Measurements from ENCODE around the gene PLIN4. TPM values are rescaled to one million over a fixed set of nuclear protein-coding genes. Genes with fewer than 3 reads are reported as not detected.

PLIN4 gene
- total and polyA plus RNA-seq, 9 of the 15 experiments (the other 6 are each of a cell fraction or from before 2014, with no cell fraction given), result 0.04 to 0.16 (median 0.07) TPM; not detected in 3

DNA sequence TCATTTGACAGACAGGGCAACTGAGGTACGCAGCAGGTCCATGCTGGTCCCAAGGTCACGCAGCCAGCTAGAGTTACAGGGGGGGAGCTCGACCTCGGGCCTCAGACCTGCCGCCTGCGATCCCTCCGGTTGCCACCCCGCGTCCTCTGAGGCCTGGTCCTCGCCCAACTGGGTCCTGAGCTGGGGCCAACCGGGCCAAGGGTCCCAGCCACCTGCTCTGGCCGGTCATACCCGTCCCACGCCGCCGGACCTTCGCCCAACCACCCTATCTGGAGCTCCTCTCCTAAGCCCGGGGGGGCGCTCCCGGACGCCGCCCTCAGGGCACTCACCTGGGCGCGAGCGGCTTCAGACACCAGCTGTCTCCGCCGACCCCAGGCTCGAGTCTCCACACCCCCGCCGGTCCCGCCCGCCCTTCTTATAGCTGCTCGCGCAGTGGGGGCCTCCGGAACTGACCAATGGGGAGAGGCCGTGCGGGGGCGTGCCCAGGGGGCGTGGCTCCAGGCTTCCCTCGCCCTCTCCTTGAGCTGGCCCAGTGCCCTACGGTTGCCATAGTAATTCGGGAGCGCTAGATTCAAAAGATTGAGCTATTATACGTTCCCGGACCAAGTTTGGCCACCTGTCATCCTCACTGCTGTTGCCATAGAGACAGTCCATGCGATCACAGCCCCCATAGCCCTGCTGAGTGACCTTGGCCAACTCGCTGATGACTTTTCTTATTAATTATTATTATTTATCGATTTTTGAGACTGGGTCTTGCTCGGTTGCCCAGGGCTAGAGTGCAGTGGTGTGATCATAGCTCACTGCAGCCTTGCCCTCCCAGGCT, 16.8 kb upstream of the PLIN4 start, which contains the start of gene PLIN5 (continued):
- 0 out of 2 replicates have a peak, but pooled peaks have one; percentile 49 for TF ChIP-seq BCOR (IDR thresholded peaks at IDR 0.05)
- peak; percentile 51; the same call in 1 of the 2 replicates for TF ChIP-seq ZNF511 (CRISPR knock-in tag; IDR thresholded peaks at IDR 0.05)
- peak; percentile 90 for TF ChIP-seq GATA2 (CRISPR knock-in tag; IDR thresholded peaks at IDR 0.05)
- TF ChIP-seq ZNF184 (CRISPR knock-in tag; IDR thresholded peaks at IDR 0.05), result no peak
- TF ChIP-seq KLF13 (tag; IDR thresholded peaks at IDR 0.05; ENCODE audit: borderline replicate concordance, low read depth), result peak; percentile 59; the same call in 1 of the 2 replicates
- TF ChIP-seq HMGN3 (IDR thresholded peaks at IDR 0.05; ENCODE audit: borderline replicate concordance, extremely low read depth, insufficient read length, low read depth, low read length), result peak; percentile 38
- TF ChIP-seq TARDBP (IDR thresholded peaks at IDR 0.05), result no peak
- TF ChIP-seq RBM25 (IDR thresholded peaks at IDR 0.05; ENCODE audit: low read depth, low read length, severe bottlenecking), result peak; percentile 24
- peak; percentile 7 for TF ChIP-seq PRDM10 (IDR thresholded peaks at IDR 0.05; ENCODE audit: partially characterized antibody)
- no peak for TF ChIP-seq TAL1 (IDR thresholded peaks at IDR 0.05)

Data from K562 (cell line).